Glutamatergic neuron (in vitro differentiated cells): Measurements from ENCODE around the gene AMBRA1. TPM values are rescaled to one million over a fixed set of nuclear protein-coding genes. Genes with fewer than 3 reads are reported as not detected.

Source experiments
- DNase-seq: peaks from one replicate; pipeline ENCODE4 v3.0.0; 2022
- H3K27ac Mint-ChIP-seq: one replicate; pipeline ENCODE4 v1.8.0; 2020; ENCODE audit warnings: mild to moderate bottlenecking, mixed read lengths, inconsistent platforms; ENCODE audit not compliant: unreplicated experiment
- H3K27me3 Mint-ChIP-seq: one replicate; pipeline ENCODE4 v1.8.0; 2020; ENCODE audit warnings: mild to moderate bottlenecking, moderate library complexity, mixed read lengths, inconsistent platforms; ENCODE audit not compliant: unreplicated experiment
- H3K36me3 Mint-ChIP-seq: one replicate; pipeline ENCODE4 v1.8.0; 2020; ENCODE audit warnings: mild to moderate bottlenecking, mixed read lengths, inconsistent platforms; ENCODE audit not compliant: unreplicated experiment
- H3K4me1 Mint-ChIP-seq: one replicate; pipeline ENCODE4 v1.8.0; 2020; ENCODE audit warnings: mild to moderate bottlenecking, low read depth, mixed read lengths, inconsistent platforms; ENCODE audit not compliant: unreplicated experiment
- H3K4me3 Mint-ChIP-seq: one replicate; pipeline ENCODE4 v1.8.0; 2020; ENCODE audit warnings: mild to moderate bottlenecking, mixed read lengths, inconsistent platforms; ENCODE audit not compliant: unreplicated experiment
- H3K9me3 Mint-ChIP-seq: one replicate; pipeline ENCODE4 v1.8.0; 2020; ENCODE audit warnings: mild to moderate bottlenecking, moderate library complexity, mixed read lengths, inconsistent platforms; ENCODE audit not compliant: unreplicated experiment
- total RNA-seq: library from RNA; stranded (reverse); fragmentation: NEBNext Ultra II Directional; extraction: Animal tissue kit (Norgen Biotek cat#: 25700); gene quantifications from one replicate; pipeline ENCODE4 v1.2.1, GENCODE V29; 2021; ENCODE audit not compliant: unreplicated experiment
- TF ChIP-seq, protein P1 (sequence below): fragments of 200-600 bp; sonication (generic); IDR thresholded peaks from one replicate; pipeline ENCODE4 v1.5.0; 2021; ENCODE audit not compliant: partially characterized antibody, unreplicated experiment

AMBRA1 gene
- total RNA-seq, 1 donor from 2014 or later = 49.0 TPM

DNA sequence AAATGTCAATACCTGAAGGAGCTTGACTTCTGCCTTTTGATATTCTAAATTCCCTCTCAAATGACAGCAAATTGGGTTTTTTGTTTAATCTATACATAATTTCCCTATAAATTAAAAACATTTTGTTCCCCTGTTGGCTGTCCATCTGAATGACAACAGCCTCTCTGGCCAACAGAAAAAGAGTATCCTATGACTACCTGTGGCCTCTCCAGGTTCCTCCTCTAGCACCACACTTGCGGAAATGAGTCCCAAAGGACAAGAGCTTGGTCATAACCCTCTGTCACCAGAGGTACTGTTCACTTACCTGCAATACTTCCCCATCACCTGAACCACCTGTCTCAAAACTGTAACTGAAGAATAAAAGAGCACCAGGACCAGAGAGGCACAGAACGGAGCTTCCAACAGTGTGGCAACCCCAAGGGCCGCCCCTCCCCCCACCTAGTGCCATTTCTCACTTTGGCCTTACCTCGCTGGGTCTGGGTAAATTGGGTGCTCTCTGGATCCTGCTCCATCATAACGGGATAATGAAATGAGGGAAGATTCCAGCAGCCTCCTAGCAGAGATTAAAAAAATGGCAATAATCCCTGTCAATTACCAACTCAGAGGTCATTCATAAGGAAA, 81.5 kb downstream of the AMBRA1 start:
- DNase-seq = no peak
- Mint-ChIP-seq H3K4me3 (no peak overlapping the region), H3K27me3 (no peaks in the 10 kb centered on the region), H3K4me1 (peaks cover 16% of the 10 kb centered on the region), H3K27ac (no peak overlapping the region), H3K36me3 (no peaks in the 10 kb centered on the region), H3K9me3 (peaks cover 7% of the 10 kb centered on the region)
- TF ChIP-seq, protein P1, sequence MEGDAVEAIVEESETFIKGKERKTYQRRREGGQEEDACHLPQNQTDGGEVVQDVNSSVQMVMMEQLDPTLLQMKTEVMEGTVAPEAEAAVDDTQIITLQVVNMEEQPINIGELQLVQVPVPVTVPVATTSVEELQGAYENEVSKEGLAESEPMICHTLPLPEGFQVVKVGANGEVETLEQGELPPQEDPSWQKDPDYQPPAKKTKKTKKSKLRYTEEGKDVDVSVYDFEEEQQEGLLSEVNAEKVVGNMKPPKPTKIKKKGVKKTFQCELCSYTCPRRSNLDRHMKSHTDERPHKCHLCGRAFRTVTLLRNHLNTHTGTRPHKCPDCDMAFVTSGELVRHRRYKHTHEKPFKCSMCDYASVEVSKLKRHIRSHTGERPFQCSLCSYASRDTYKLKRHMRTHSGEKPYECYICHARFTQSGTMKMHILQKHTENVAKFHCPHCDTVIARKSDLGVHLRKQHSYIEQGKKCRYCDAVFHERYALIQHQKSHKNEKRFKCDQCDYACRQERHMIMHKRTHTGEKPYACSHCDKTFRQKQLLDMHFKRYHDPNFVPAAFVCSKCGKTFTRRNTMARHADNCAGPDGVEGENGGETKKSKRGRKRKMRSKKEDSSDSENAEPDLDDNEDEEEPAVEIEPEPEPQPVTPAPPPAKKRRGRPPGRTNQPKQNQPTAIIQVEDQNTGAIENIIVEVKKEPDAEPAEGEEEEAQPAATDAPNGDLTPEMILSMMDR = no peak

DNA sequence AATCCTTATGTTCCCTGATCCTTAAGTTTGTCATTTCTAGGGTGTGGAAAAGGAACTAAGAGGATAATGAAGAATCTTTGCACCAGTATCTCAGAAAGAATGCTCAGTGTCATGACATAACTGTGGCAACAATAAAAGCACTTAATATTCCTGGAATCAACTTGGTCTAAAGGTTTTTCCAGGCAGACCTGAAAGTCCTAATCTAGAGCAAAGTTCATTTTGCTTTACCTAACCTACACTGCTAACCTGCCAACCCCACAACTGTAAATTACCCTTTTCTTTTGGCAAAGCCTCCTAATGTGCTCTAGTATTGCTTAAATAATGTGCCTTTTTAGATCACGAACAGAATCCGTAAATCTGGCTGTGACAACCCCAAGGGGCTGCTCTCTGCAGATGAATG, 82.5 kb downstream of the AMBRA1 start:
- peaks cover 7% of the 10 kb centered on the region for H3K9me3 Mint-ChIP-seq
- DNase-seq = no peak
- TF ChIP-seq, protein P1 = no peak
- peaks cover 4% of the 10 kb centered on the region for H3K36me3 Mint-ChIP-seq
- no peak overlapping the region for H3K4me3 Mint-ChIP-seq
- peaks cover 19% of the 10 kb centered on the region for H3K4me1 Mint-ChIP-seq
- H3K27me3 Mint-ChIP-seq = peaks cover 1% of the 10 kb centered on the region
- H3K27ac Mint-ChIP-seq = no peak overlapping the region

DNA sequence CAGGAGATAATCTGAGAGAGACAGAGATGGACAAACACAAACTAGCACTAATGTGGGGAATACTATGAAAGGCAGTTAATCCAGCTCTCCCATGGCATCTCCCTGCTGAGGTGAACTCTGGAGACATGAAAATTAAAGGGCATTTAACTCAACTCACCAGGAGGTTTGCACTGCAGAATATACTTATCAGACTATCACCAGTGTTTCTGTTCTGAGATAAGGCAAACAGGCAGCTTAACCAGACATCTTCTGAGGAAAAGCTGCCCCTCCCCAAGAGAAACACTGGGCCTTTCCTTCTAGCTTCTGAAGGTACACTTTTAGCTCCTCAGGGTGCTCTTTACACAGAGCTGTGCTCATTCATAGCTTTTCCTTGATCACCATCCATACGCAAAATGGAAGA, 85.5 kb downstream of the AMBRA1 start:
- H3K4me3 Mint-ChIP-seq = no peak overlapping the region
- H3K9me3 Mint-ChIP-seq = peaks cover 8% of the 10 kb centered on the region
- no peak overlapping the region for H3K27ac Mint-ChIP-seq
- DNase-seq = no peak
- peaks cover 15% of the 10 kb centered on the region for H3K4me1 Mint-ChIP-seq
- H3K27me3 Mint-ChIP-seq = peaks cover 4% of the 10 kb centered on the region
- TF ChIP-seq, protein P1 = no peak
- peaks cover 5% of the 10 kb centered on the region for H3K36me3 Mint-ChIP-seq

DNA sequence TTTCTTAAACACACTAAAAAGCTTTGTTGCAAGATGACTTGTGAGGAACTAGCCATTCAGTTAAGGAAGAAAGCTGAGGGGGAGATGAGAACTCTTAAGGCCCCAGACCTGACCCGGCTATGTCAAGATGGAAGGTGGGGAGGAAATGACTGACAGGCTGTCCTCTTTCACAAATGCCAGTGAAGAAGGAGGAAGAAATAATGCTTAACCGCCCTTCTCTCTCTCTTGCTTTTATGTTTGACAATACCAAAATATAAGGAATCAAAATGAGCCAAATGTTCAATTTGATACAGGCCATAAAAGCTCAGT, 87.4 kb downstream of the AMBRA1 start:
- TF ChIP-seq, protein P1 = no peak
- no peak for DNase-seq
- Mint-ChIP-seq H3K9me3 (peaks cover 3% of the 10 kb centered on the region), H3K27me3 (peaks cover 4% of the 10 kb centered on the region), H3K4me3 (peak overlapping the region; percentile 25), H3K4me1 (peaks cover 9% of the 10 kb centered on the region), H3K27ac (no peak overlapping the region), H3K36me3 (peaks cover 5% of the 10 kb centered on the region)

DNA sequence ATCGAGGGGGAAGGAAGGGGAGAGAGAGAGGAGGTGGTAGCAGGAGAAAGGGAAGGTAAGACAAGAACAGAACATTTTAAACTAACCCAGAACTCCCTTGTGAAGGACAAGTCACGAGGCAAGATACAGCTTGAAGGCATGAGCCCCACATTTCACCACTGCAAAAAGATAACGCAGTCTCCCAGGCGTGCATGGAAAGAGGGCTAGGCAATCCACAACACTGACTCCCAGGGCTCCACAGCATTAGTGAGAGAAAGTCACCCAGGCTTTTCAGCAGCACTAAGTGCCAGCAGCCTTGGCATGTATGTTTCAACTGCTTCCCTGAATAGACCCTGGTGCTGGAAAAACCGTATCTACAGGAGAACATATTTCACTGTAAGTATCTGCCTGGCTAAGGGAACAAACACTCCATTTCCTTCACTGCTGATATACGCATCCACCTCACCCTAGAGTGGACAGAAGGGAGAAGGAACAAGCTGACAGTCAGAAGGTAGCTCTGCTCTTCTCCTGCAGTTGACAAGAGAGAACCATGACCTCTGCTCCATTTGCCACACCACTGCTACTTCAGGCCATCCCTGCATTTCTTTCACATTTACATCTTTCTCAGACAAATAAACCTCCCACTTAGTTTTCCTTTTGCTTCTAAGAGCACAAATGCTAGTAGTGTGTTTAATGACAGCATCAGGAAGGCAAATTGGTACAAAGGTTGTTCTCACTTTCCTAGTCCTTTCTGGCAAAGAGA, 87.9 kb downstream of the AMBRA1 start:
- peaks cover 3% of the 10 kb centered on the region for H3K9me3 Mint-ChIP-seq
- TF ChIP-seq, protein P1 = no peak
- H3K36me3 Mint-ChIP-seq = peaks cover 5% of the 10 kb centered on the region
- H3K4me3 Mint-ChIP-seq = peak overlapping the region; percentile 25
- peaks cover 7% of the 10 kb centered on the region for H3K4me1 Mint-ChIP-seq
- peaks cover 4% of the 10 kb centered on the region for H3K27me3 Mint-ChIP-seq
- H3K27ac Mint-ChIP-seq = no peak overlapping the region
- DNase-seq = no peak
